Muscle layer of duodenum (tissue), 2 donors: Measurements from ENCODE around the gene CHMP4B.

Experiments used
- H3K27ac ChIP-seq: one replicate; pipeline ENCODE4 v1.7.0; 2013; ENCODE audit warnings: mild to moderate bottlenecking, low read length
- H3K27me3 ChIP-seq: one replicate; pipeline ENCODE4 v1.7.0; 2013; ENCODE audit warnings: low read depth, mild to moderate bottlenecking, control low read depth, low read length
- H3K36me3 ChIP-seq, 2 donors: one replicate each; pipeline ENCODE4 v1.7.0; 2013; ENCODE audit warnings: low read length in 2 of 2, control low read depth in 1 of 2, mild to moderate bottlenecking in 1 of 2; ENCODE audit not compliant: insufficient read depth in 2 of 2, control insufficient read depth in 1 of 2
- H3K4me1 ChIP-seq, 2 donors: one replicate each; pipeline ENCODE4 v1.7.0; 2013; ENCODE audit warnings: low read length in 2 of 2, mild to moderate bottlenecking in 2 of 2, control low read depth in 1 of 2, moderate library complexity in 1 of 2; ENCODE audit not compliant: insufficient read depth in 2 of 2, control insufficient read depth in 1 of 2
- H3K4me3 ChIP-seq, 2 donors: one replicate each; pipeline ENCODE4 v1.7.0; 2013; ENCODE audit warnings: low read length in 2 of 2, low read depth in 1 of 2, mild to moderate bottlenecking in 1 of 2
- H3K9me3 ChIP-seq, 2 donors: one replicate each; pipeline ENCODE4 v1.7.0; 2013; ENCODE audit warnings: low read length in 2 of 2, control low read depth in 1 of 2, mild to moderate bottlenecking in 1 of 2; ENCODE audit not compliant: control insufficient read depth in 1 of 2
- donor health status: healthy.

The CHMP4B gene

DNA sequence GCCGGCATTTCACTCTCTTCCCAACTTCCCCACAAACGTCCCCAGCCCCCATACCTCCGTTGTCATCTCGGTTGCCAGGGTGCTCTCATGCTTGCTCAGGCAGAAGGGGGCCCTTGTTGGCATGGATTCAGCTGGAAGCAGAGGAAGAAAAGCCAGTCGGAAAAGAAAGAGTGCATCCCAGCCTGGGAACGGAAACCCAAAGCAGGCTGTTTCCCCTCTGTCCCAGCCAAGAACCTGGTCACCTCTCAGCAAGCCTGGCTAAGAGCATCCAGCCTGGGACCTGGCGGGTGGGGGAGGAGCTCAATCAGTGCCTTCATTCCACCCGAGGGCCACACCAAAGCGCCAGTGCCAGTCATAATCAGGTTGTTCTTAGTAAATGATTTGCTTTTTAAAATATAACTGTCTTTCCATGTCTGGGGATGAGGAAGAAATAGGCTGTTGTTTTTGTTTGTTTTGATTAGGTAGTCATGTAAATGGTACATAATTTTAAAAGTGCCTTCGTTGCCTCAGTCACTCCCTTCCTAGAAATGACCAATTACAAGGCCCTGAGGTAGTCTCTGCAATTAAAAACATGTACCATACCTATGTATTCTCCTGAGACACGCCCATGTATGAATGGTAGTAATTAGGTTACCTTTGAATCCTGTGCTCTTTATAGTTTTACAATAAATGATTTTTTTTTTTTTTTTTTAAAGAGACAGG lies 21.1 kb downstream of the CHMP4B start:
- H3K4me1 ChIP-seq: peaks cover 39 to 79% of the 10 kb centered on the region in 2 donors
- H3K9me3 ChIP-seq: no peaks in the 10 kb centered on the region
- H3K27ac ChIP-seq: peak overlapping the region; percentile 14
- H3K4me3 ChIP-seq: no peak overlapping the region
- H3K27me3 ChIP-seq: no peaks in the 10 kb centered on the region
- no peaks in the 10 kb centered on the region for H3K36me3 ChIP-seq

DNA sequence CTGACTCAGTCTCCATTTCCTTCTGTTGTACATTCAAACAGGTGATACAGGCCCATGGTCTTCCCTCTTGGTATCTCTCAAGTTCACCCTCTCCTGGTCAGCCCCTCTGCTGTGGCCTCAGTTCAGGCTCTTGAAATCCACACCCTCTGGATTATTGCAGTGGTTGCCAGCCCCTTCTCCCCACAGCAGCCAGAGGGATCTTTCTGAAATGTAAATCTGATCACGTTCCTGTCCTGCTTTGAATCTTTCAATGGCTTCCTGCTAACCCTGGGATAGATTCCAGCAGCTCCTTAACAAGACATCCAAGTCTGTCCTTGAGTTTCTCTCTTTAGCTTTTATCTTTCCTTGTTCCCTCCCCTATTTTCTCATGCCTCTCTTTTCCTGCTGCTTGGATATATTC lies 22.2 kb downstream of the CHMP4B start:
- H3K36me3 ChIP-seq: no peaks in the 10 kb centered on the region
- H3K4me1 ChIP-seq: peaks cover 35 to 78% of the 10 kb centered on the region in 2 donors
- H3K9me3 ChIP-seq: no peaks in the 10 kb centered on the region
- peak overlapping the region; percentile 30 for H3K27ac ChIP-seq
- H3K27me3 ChIP-seq: no peaks in the 10 kb centered on the region
- H3K4me3 ChIP-seq: no peak overlapping the region

DNA sequence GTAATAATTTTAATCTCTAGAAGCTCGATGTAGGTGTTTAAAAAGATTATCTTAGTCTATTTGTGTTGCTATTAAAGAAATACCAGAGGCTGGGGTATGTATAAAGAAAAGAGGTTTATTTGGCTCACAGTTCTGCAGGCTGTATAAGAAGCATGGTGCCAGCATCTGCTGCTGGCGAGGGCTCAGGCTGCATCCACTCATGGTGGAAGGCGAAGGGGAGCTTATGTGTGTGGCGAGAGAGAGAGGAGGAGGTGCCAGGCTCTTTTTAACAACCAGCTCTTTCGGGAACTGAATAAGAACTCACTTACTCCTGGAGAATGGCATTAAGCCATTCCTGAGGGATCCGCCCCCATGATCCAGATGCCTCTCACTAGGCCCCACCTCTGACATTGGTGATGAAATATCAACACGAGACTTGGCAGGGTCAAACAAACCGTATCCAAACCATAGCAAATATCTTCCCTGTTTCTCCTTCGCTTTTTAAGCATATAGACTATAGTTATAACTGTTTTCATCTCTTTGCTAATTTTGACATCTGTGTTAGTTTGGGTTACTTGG lies 24.5 kb downstream of the CHMP4B start:
- Histone ChIP-seq H3K4me3 (no peak overlapping the region), H3K36me3 (no peaks in the 10 kb centered on the region), H3K27ac (no peak overlapping the region), H3K27me3 (no peaks in the 10 kb centered on the region), H3K4me1 (peaks cover 43 to 78% of the 10 kb centered on the region in 2 donors), H3K9me3 (no peaks in the 10 kb centered on the region)

GRCh38 chr20:33836277-33836676 lies 25.1 kb downstream of the CHMP4B start:
- no peaks in the 10 kb centered on the region for H3K27me3 ChIP-seq
- no peak overlapping the region for H3K4me3 ChIP-seq
- H3K9me3 ChIP-seq: no peaks in the 10 kb centered on the region
- no peak overlapping the region for H3K27ac ChIP-seq
- no peaks in the 10 kb centered on the region for H3K36me3 ChIP-seq
- peaks cover 49 to 81% of the 10 kb centered on the region in 2 donors for H3K4me1 ChIP-seq

DNA sequence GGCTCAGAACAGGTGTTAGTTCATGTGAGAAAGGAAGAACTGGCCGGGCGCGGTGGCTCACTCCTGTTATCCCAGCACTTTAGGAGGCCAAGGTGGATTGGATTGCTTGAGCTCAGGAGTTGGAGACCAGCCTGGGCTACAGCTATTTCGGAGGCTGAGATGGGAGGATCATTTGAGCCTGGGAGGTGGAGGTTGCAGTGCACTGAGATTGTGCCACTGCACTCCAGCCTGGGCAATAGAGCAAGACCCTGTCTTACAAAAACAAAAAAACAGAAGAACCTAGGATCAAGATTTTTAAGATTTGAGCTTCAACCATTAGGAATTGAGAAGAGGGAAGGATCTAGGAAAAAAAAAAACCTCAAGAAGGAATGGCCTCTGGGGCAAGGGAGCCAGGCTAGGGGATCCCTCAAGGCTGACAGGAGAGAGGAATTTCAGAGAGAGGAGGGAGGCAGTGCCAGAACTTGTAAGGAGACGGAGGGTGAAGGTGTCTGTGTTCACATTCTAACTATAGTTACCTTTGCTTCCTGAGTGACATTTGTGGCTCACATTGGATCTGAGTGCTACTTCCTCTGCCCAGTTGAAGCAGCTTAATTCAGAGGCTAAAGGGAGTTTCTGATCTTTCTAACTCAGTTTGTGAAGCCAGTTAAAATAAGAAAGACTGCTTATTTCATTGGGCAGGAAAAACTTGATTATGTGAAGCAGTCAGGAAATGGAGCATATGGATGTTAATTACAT lies 26.1 kb downstream of the CHMP4B start:
- peaks cover 50 to 81% of the 10 kb centered on the region in 2 donors for H3K4me1 ChIP-seq
- H3K9me3 ChIP-seq: no peaks in the 10 kb centered on the region
- no peaks in the 10 kb centered on the region for H3K36me3 ChIP-seq
- H3K27me3 ChIP-seq: no peaks in the 10 kb centered on the region
- no peak overlapping the region for H3K4me3 ChIP-seq
- H3K27ac ChIP-seq: no peak overlapping the region

DNA sequence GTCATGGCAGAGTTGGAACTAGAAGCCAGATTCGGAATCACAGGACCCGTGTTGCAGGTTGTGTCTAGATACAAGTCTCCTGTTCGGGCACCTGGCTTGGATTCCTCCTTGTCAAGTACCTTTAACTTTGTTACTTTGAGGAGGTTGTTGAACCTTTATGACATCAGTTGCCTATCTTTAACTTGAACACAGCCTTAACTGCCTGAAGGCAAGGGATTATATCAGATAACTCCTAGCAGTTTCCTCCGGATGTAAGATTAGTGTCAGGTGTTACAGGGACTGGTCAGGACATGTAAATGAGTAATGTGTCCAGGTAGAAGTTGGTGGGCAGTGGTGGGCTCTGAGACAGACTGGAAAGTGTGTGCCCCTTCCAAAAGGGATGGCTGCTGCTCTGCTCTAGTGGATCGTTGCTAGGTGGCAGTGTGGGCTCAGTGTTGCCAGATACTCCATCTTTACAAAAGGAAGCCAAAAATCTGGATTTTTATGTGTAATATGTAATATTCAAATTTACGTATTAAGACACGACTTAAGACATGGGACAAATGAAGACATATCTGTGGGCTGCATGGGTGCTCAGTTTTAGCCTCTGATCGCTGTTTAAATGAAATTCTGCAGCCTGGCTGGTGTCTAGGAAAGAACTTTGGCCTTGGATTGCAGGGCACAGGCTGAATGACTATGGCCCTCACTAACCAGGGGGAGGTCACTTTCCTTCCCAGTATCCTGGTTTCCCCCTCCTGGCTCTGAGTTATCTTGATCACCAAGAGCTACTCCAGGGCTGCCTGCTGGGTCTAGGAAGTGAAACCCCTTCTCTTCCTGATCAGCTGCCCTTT lies 27.1 kb downstream of the CHMP4B start:
- Histone ChIP-seq H3K4me1 (peaks cover 44 to 81% of the 10 kb centered on the region in 2 donors), H3K36me3 (no peaks in the 10 kb centered on the region), H3K4me3 (no peak overlapping the region), H3K9me3 (no peaks in the 10 kb centered on the region), H3K27ac (no peak overlapping the region), H3K27me3 (no peaks in the 10 kb centered on the region)

DNA sequence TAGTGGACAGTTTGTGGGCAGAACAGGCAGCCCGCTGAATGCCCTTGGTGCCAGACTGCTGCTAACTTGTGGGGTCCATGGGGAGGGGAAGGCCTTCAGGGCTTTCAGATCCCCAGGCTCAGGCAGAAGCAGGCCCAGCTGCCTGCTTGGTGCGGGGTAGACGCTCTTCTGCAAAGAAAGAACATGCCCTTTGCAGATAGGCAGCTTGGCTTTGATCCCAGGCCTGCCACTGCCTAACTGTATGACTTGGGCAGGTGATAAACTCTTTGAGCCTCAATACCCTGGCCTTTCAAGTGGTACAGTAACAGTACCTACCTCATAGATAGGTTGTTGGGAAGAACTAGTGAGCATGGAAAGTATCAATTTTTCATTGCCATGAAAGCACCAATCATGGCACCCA lies 28.4 kb downstream of the CHMP4B start:
- no peak overlapping the region for H3K27ac ChIP-seq
- no peaks in the 10 kb centered on the region for H3K36me3 ChIP-seq
- no peaks in the 10 kb centered on the region for H3K9me3 ChIP-seq
- H3K4me1 ChIP-seq: peaks cover 43 to 84% of the 10 kb centered on the region in 2 donors
- H3K27me3 ChIP-seq: no peaks in the 10 kb centered on the region
- H3K4me3 ChIP-seq: no peak overlapping the region

DNA sequence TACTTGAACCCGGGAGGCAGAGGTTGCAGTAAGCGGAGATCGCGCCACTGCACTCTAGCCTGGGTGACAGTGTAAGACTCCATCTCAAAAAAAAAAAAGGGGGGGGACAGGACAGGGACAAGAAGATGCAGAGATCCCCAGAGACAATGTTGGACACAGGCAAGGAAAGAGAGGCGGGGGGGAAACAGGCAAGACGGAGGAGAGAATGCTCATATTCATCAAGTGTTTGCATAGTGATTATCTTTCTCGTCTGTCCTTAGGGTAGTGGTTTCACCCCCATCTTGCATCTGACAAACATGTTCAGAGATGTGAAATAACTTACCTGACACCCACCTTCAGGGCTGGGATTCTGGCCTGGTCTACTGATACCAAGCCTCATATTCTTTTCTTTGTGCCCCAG lies 29.0 kb downstream of the CHMP4B start:
- H3K4me1 ChIP-seq: peaks cover 43 to 83% of the 10 kb centered on the region in 2 donors
- H3K36me3 ChIP-seq: no peaks in the 10 kb centered on the region
- no peaks in the 10 kb centered on the region for H3K9me3 ChIP-seq
- no peak overlapping the region for H3K4me3 ChIP-seq
- no peaks in the 10 kb centered on the region for H3K27me3 ChIP-seq
- no peak overlapping the region for H3K27ac ChIP-seq

- Histone ChIP-seq H3K27ac (no peak overlapping the region), H3K4me1 (peaks cover 42 to 78% of the 10 kb centered on the region in 2 donors), H3K27me3 (no peaks in the 10 kb centered on the region), H3K36me3 (no peaks in the 10 kb centered on the region), H3K4me3 (no peak overlapping the region), H3K9me3 (no peaks in the 10 kb centered on the region)
Observed at GRCh38 chr20:33840759-33841435, 29.7 kb downstream of the CHMP4B start.

GRCh38 chr20:33841436-33841799 lies 30.3 kb downstream of the CHMP4B start:
- no peaks in the 10 kb centered on the region for H3K9me3 ChIP-seq
- H3K4me3 ChIP-seq: no peak overlapping the region
- no peaks in the 10 kb centered on the region for H3K27me3 ChIP-seq
- no peaks in the 10 kb centered on the region for H3K36me3 ChIP-seq
- H3K4me1 ChIP-seq: peaks cover 42 to 80% of the 10 kb centered on the region in 2 donors
- H3K27ac ChIP-seq: no peak overlapping the region
